ENCODE data around the gene TMOD4. TPM values are rescaled to one million over a fixed set of nuclear protein-coding genes. Genes with fewer than 3 reads are reported as not detected.

TMOD4 gene
- not detected for total RNA-seq

DNA sequence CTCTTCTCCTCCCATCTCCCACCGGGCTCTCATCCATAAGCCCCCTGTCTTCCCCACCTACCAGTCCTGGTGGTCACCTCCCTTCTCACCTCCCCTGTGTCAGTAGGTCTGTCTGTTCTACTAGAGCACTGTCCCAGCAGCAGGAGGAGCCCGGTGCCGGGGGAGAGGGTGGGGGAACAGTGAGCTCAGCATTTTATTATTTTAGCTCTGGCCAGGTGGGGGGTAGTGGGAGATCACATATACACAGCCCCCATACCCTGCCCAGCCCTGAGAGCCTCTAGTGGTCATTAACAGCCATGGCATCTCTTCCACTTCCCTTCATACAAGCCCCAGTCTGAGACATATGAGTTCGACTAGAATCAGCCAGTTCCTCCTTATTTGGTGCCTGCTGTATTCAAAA, at the start of gene TMOD4:
Gene TMOD4 (minus strand): TSS at position 119 of the 400 bp plus-strand sequence. CDS start 1,106 bp downstream, outside the sequence.

DNA sequence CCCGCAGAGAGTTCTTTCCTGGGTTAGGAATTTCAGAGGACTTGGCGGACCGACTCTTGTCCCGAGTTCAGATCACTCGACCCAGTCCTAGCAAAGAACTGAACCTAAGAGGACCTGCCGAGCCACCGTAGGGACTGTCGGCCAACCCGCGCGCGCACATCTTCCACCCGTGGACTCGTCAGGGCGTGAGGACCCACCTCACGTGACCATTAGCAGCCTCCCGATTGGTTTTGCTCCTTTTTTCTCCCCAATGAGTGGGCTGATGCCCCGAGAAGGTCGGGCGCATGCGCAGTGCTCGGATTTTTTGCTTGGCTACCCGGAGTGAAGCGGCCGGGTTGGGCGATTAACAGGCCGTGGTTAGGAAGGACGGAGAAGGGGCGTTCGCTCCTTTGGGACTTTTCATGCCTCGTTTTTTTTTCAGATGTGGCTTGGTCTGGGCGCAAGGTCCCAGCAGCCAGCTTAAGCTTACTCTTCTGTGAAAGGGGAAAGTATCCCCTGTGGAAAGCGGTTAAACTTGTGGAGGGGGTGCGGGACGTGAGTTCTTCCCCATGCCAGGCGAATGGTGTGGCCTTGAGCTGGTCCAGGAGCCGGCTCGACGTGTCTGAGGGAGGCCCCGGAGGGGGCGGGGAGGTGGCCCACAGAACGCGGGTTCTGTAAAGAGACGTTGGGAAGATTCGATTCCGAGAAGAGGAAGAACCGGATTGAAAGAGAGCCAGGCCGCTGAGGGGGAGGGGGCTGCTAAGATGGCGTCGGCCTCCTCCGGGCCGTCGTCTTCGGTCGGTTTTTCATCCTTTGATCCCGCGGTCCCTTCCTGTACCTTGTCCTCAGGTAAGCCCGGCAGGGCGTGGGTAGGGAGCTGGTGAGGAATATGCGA, 22.7 kb upstream of the TMOD4 start, which contains the start of gene PIP5K1A:
Gene PIP5K1A (plus strand): TSS at position 299 of the 874 bp plus-strand sequence. CDS start 445 bp downstream, at position 744.

DNA sequence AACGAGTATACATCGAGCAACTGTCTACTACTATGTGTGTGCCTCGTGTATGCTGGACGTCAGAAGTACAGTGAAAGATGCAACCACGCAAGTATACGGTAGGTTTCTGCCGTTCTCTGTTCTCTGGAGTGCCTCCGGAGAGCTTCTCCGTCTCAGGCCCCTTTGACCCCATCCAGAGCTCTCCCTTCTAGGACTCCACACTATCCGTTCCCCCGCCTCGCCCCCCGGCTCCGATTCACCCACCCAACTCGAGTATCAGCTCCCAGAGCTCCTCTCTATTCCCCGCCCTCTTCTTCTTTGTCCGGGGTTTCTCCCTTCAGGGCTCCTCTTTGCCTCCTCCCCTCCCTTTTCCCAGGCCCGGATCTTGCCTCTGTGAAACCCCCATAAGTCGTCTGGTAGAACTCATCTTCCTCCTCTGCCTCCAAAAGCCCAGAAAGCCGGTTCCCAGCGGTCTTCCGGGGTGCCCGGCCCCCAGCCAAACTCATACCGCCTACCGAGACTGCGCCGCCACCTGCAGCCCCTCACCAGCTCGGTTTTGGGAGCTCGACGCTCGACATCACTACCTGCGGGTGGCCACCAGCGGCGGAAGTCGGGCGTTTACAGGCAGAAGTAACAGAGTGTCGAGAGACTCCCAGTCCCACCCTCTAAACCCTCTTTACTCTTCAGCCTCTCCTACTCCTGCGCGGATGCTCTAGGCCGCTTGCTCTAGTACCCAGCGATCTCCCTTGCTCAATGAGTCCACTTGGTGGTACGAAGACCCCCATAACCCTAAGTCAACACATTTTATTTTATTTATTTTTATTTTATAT, 14.1 kb upstream of the TMOD4 start, which contains the start of gene VPS72:
Gene VPS72 (minus strand): TSS at position 561 of the 809 bp plus-strand sequence. CDS start 76 bp downstream, at position 485.

DNA sequence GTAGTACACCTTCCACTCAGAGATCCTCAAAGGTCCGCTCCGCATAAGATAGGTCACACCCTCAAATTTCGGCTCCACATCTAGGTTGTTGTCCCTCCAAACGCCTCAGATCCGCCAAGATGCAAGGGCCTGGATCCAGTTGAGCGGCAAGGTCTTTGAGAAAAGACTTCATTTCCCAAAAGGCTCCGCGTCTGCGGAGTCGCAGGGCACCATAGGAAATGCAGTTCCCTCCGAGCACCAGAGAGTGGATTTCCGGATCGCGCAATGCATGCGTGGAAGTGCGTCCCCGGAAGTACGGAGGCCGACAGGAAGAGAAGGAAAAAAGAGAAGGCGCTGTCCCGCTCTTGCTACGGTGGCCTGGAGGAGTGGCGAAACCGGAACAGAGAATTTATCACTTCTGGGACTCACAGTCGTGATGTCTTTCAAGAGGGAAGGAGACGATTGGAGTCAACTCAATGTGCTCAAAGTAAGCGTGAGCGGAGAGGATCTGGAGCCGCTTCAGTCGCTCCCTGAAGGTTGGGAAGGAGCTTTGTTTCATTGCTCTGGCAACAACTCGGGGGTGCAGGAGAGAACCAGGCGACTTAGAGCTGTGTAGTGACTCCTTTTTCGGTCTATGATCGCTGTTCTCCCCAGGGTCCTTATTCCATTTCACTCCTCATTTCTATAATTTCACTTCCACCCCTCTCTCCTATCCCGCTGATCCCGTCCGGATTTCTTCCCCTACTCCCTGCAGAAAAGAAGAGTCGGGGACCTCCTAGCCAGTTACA, 9.9 kb downstream of the TMOD4 start, which contains the start of the genes LYSMD1 and SCNM1:
Gene LYSMD1 (minus strand): TSS at position 165 of the 767 bp plus-strand sequence. CDS start 644 bp downstream, outside the sequence.
Gene SCNM1 (plus strand): TSS at position 407 of the 767 bp plus-strand sequence. CDS start 9 bp downstream, at position 416.

DNA sequence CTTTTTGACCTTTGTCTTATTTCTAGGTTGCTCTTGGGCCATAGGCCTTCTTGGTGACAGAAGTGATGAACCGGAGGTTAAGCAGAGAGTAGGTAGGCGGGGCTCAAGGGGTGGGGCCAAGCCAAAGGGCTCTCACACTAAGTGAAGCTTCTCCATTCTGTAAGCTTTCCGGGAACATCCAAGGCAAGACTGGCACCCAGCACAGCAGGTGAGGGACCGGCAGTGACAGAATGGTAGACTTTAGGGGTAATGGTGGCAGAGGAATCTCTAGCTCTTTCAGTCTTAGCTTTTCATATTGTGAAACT, 19.3 kb downstream of the TMOD4 start, which contains the start of gene TNFAIP8L2:
Gene TNFAIP8L2 (plus strand): TSS at position 135 of the 305 bp plus-strand sequence. CDS start 2,049 bp downstream, outside the sequence.

DNA sequence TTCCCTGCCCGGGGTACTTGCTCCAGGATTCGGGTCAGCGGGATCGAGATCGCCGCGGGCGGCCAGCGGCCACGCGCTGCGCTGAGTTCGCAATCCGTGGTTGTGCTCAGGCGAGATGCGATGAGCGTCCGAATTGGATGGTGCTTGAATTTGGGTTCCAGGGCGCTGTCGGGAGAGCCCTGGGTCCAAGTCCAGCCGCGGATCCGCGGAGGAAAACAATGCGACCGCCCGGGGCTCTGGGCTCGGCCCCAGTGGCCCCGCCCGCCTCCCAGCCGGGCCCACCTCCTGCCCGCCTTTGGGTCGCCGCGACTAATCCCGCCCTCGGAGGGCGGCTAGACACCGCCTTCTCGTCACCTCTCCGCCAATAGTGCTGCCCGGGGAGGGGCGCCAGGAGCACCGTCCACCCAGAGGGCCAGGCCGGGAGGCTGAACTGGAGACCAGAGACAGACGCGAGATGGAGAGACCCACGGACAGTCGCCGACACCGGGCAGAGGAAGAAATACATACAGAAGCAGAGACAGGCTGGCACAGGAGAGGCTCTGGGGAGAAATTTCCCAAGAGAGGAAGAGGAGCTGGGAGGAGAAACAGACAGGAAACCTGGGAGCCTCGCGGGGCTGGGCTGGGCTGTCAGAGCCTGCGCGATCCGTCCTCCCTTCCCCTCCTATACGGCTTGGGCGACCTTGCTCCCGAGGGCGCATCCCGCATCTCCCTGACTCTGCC, 29.2 kb downstream of the TMOD4 start, which contains the start of gene SEMA6C:
Gene SEMA6C (minus strand): TSS at position 220 of the 720 bp plus-strand sequence. CDS start 4,010 bp downstream, outside the sequence.

Other genes starting within 250 kb of the TMOD4 start
- 78.3 TPM for gene SETDB1, start 249.6 kb downstream of the TMOD4 start, total RNA-seq
- gene CERS2, start 201.1 kb downstream of the TMOD4 start, total RNA-seq: 36.0 TPM
- gene ANXA9, start 193.7 kb downstream of the TMOD4 start, total RNA-seq: not detected
- gene MINDY1, start 169.1 kb downstream of the TMOD4 start, total RNA-seq: 14.4 TPM
- 25.0 TPM for gene PRUNE1, start 167.5 kb downstream of the TMOD4 start, total RNA-seq
- 0.31 TPM for gene BNIPL, start 139.4 kb downstream of the TMOD4 start, total RNA-seq
- gene C1orf56, start 128.2 kb downstream of the TMOD4 start, total RNA-seq: 4.1 TPM
- 44.1 TPM for gene CDC42SE1, start 116.4 kb downstream of the TMOD4 start, total RNA-seq
- gene MLLT11, start 115.6 kb downstream of the TMOD4 start, total RNA-seq: 72.9 TPM
- gene GABPB2, start 105.2 kb downstream of the TMOD4 start, total RNA-seq: 13.8 TPM
- gene SEMA6C, start 29.4 kb downstream of the TMOD4 start, total RNA-seq: 40.1 TPM
- gene TNFAIP8L2, start 19.3 kb downstream of the TMOD4 start, total RNA-seq: 0.94 TPM
- gene LYSMD1, start 10.1 kb downstream of the TMOD4 start, total RNA-seq: 17.2 TPM
- 23.2 TPM for gene SCNM1, start 9.8 kb downstream of the TMOD4 start, total RNA-seq
- 63.2 TPM for gene VPS72, start 14.2 kb upstream of the TMOD4 start, total RNA-seq
- gene PIP5K1A, start 22.6 kb upstream of the TMOD4 start, total RNA-seq: 95.8 TPM
- gene PSMD4, start 78.8 kb upstream of the TMOD4 start, total RNA-seq: 82.3 TPM
- gene ZNF687, start 106.3 kb upstream of the TMOD4 start, total RNA-seq: 8.8 TPM
- gene PI4KB, start 151.4 kb upstream of the TMOD4 start, total RNA-seq: 39.1 TPM
- gene RFX5, start 171.3 kb upstream of the TMOD4 start, total RNA-seq: 31.3 TPM
- 5.3 TPM for gene SELENBP1, start 196.7 kb upstream of the TMOD4 start, total RNA-seq
- 224 TPM for gene PSMB4, start 223.6 kb upstream of the TMOD4 start, total RNA-seq